Endothelial cell of umbilical vein (primary cell): Measurements from ENCODE around the gene MLC1. TPM values are rescaled to one million over a fixed set of nuclear protein-coding genes. Genes with fewer than 3 reads are reported as not detected.

Experiments
- BruUV-seq: library from RNA; stranded (reverse); fragments of 400-500 nt; replicated peaks from 2 replicates; lab custom pipeline; 2021; lab: Mats Ljungman, UMichigan
- CTCF ChIA-PET: fragments of 300-600, 350-600 bp; sonication (Branson Sonifier 250); formaldehyde crosslinking; loops from one replicate; lab custom pipeline; 2021; ENCODE audit warnings: antibody characterized with exemption, inconsistent platforms; lab: Charles Lee
- POLR2A ChIA-PET: fragments of 300-600, 350-600 bp; sonication (Branson Sonifier 250); formaldehyde crosslinking; loops from one replicate; lab custom pipeline; 2021; ENCODE audit warnings: antibody characterized with exemption, inconsistent platforms; lab: Charles Lee
- DNase-seq: peaks from one replicate; pipeline ENCODE4 v3.0.0-alpha.2; 2011; ENCODE audit warnings: low read depth, low spot score
- FAIRE-seq: peaks from 2 replicates; lab custom pipeline; 2011; peaks lifted over from hg19 to GRCh38; lab: Jason Lieb, UNC
- H2AFZ ChIP-seq: 2 replicates; pipeline ENCODE4 v1.6.0; 2012; ENCODE audit warnings: low read depth, low read length, control low read depth, inconsistent platforms
- H3K27ac ChIP-seq: 2 replicates; pipeline ENCODE4 v1.5.1; 2011; ENCODE audit warnings: low read depth, mild to moderate bottlenecking, control low read depth, low read length, moderate library complexity; ENCODE audit not compliant: insufficient read depth
- H3K27me3 ChIP-seq, 2 experiments: 2 replicates each; pipeline versions ENCODE4 v1.6.0 to v1.6.1; 2011; ENCODE audit warnings: low read length in 2 of 2, mixed read lengths in 1 of 2; ENCODE audit not compliant: control insufficient read depth in 2 of 2, insufficient read depth in 2 of 2
- H3K36me3 ChIP-seq, 2 experiments: 2 replicates in 1 of 2; 3 replicates in 1 of 2; pipeline ENCODE4 v1.5.1; 2011; ENCODE audit warnings: low read length in 2 of 2, mild to moderate bottlenecking in 1 of 2, moderate library complexity in 1 of 2; ENCODE audit not compliant: control insufficient read depth in 2 of 2, insufficient read depth in 2 of 2; ENCODE audit errors: extremely low read depth in 1 of 2
- H3K4me1 ChIP-seq: 3 replicates; pipeline ENCODE4 v1.5.1; 2011; ENCODE audit warnings: mild to moderate bottlenecking, low read length; ENCODE audit not compliant: control insufficient read depth, insufficient read depth; ENCODE audit errors: extremely low read depth
- H3K4me2 ChIP-seq: 2 replicates; pipeline ENCODE4 v1.6.1; 2011; ENCODE audit warnings: low read length, control low read depth, mixed read lengths; ENCODE audit not compliant: insufficient read depth
- H3K4me3 ChIP-seq, 3 experiments: fragments of 200-600 bp in 1 of 3; sonication (generic), shearing (Covaris generic) in 1 of 3; replicated peaks in 1 of 3; 2 replicates each; pipeline ENCODE4 v1.5.1; 2011 to 2016; ENCODE audit warnings: control low read depth in 3 of 3, low read length in 3 of 3, mild to moderate bottlenecking in 2 of 3, inconsistent platforms in 1 of 3, low read depth in 1 of 3, moderate library complexity in 1 of 3; ENCODE audit not compliant: insufficient read depth in 1 of 3
- H3K79me2 ChIP-seq: 2 replicates; pipeline ENCODE4 v1.6.0; 2012; ENCODE audit warnings: low read length, inconsistent platforms; ENCODE audit not compliant: control insufficient read depth, insufficient read depth
- H3K9ac ChIP-seq: replicated peaks from 2 replicates; pipeline ENCODE3; 2011; ENCODE audit warnings: low read length, control low read depth; ENCODE audit not compliant: insufficient read depth; ENCODE audit errors: extremely low read depth
- H3K9me1 ChIP-seq: replicated peaks from 3 replicates; pipeline ENCODE4 v1.6.0; 2011; ENCODE audit warnings: mild to moderate bottlenecking, low read length; ENCODE audit not compliant: control insufficient read depth, insufficient read depth; ENCODE audit errors: extremely low read depth
- H3K9me3 ChIP-seq: replicated peaks from 2 replicates; pipeline ENCODE4 v1.5.1; 2012; ENCODE audit warnings: low read length, inconsistent platforms; ENCODE audit not compliant: control insufficient read depth, insufficient read depth
- H4K20me1 ChIP-seq: replicated peaks from 2 replicates; pipeline ENCODE3; 2011; ENCODE audit warnings: mild to moderate bottlenecking, low read length; ENCODE audit not compliant: control insufficient read depth, insufficient read depth; ENCODE audit errors: extremely low read depth
- CTCF ChIP-seq, 2 donors: IDR thresholded peaks; 1 replicate in 1 of 2; 2 replicates in 1 of 2; pipeline ENCODE4 v1.5.1; 2011; ENCODE audit warnings: low read length in 2 of 2, mild to moderate bottlenecking in 2 of 2, moderate library complexity in 2 of 2, control low read depth in 1 of 2, inconsistent platforms in 1 of 2, low read depth in 1 of 2; ENCODE audit not compliant: insufficient read depth in 1 of 2; ENCODE audit errors: extremely low read depth in 1 of 2
- EZH2 ChIP-seq: IDR thresholded peaks from 2 replicates; pipeline ENCODE4 v1.6.1; 2012; ENCODE audit warnings: borderline replicate concordance, low read depth, mild to moderate bottlenecking, moderate library complexity, low read length, inconsistent platforms; ENCODE audit not compliant: severe bottlenecking
- FOS ChIP-seq: IDR thresholded peaks from 2 replicates; pipeline ENCODE4 v1.6.1; 2011; ENCODE audit warnings: mild to moderate bottlenecking, low read length, moderate library complexity, borderline replicate concordance; ENCODE audit not compliant: insufficient read depth
- GATA2 ChIP-seq: IDR thresholded peaks from 2 replicates; pipeline ENCODE4 v1.7.0; 2011; ENCODE audit warnings: low read depth, mild to moderate bottlenecking, moderate library complexity, mixed read lengths, low read length; ENCODE audit not compliant: insufficient read length, insufficient read depth
- JUN ChIP-seq: IDR thresholded peaks from 2 replicates; pipeline ENCODE4 v1.6.1; 2011; ENCODE audit warnings: borderline replicate concordance, low read depth; ENCODE audit not compliant: insufficient read length, insufficient read depth
- MAX ChIP-seq: IDR thresholded peaks from 2 replicates; pipeline ENCODE4 v1.6.1; 2011; ENCODE audit not compliant: insufficient read depth, insufficient read length
- MYC ChIP-seq: IDR thresholded peaks from one replicate; pipeline ENCODE4 v1.6.1; 2011; ENCODE audit warnings: mild to moderate bottlenecking, low read depth, low read length
- POLR2A ChIP-seq: IDR thresholded peaks from 2 replicates; pipeline ENCODE4 v1.6.1; 2012; ENCODE audit warnings: low read depth, mild to moderate bottlenecking, control low read depth, low read length
- POLR2AphosphoS5 ChIP-seq: IDR thresholded peaks from 2 replicates; pipeline ENCODE4 v1.6.1; 2012; ENCODE audit warnings: low read depth, mild to moderate bottlenecking, control low read depth, low read length, moderate library complexity; ENCODE audit not compliant: insufficient read depth
- dilution Hi-C: fragments of 300-500 bp; cut with MboI; formaldehyde crosslinking; loops from one replicate; pipeline ENCODE4 v1.15.0; 2019; ENCODE audit warnings: low sequenced_read_pairs; ENCODE audit not compliant: extremely low pct_ligation_motif_present
- intact Hi-C: fragments of 100-400 bp; cut with micrococcal nuclease; formaldehyde crosslinking; loops from one replicate; pipeline ENCODE4 v1.10.0; 2022
- polyA plus RNA-seq, 4 experiments: library from polyadenylated mRNA; depleted of rRNA in 3 of 4; stranded (reverse) in 3 of 4; unstranded in 1 of 4; fragments of >200 nt; gene quantifications; 2 replicates each; pipeline versions ENCODE4 v1.2.1 to v1.2.3, GENCODE V29; 2011 to 2012; ENCODE audit warnings: missing spikeins in 1 of 4
- total RNA-seq: library from RNA; stranded (reverse); gene quantifications from 2 replicates; pipeline ENCODE4 v1.2.3, GENCODE V29; 2021

The MLC1 gene
- total and polyA plus RNA-seq, 2 donors (not counting 3 experiments of a cell fraction or from before 2014, with no cell fraction given): not detected

GRCh38 chr22:50084080-50084477 is 1.1 kb downstream of the MLC1 start:
- H3K27me3 ChIP-seq: peaks cover 0 to 6% of the 10 kb centered on the region in 2 experiments
- POLR2A ChIA-PET: no interaction called here

GRCh38 chr22:50083462-50084079 is 1.7 kb downstream of the MLC1 start:
- TF ChIP-seq FOS: no peak
- no peak for TF ChIP-seq POLR2AphosphoS5
- no peak for TF ChIP-seq GATA2
- TF ChIP-seq MAX: no peak
- no peak for TF ChIP-seq CTCF (IDR thresholded peaks at IDR 0.05; ENCODE audit: extremely low read depth in 1 of 2, insufficient read depth in 1 of 2, low read depth in 1 of 2, low read length in 2 of 2)
- no peak for TF ChIP-seq MYC
- no peak for TF ChIP-seq JUN
- TF ChIP-seq EZH2: no peak
- TF ChIP-seq POLR2A: no peak
- H3K9me1 ChIP-seq: no peaks in the 10 kb centered on the region
- dilution Hi-C loops (no loop called here), intact Hi-C loops (no loop called here)
- no peak overlapping the region for H3K4me3 ChIP-seq
- no TSS peak for BruUV-seq
- no peak overlapping the region for H3K9ac ChIP-seq
- peaks cover 0 to 6% of the 10 kb centered on the region in 2 experiments for H3K27me3 ChIP-seq
- H3K4me2 ChIP-seq: no peak overlapping the region
- no peaks in the 10 kb centered on the region for H3K4me1 ChIP-seq
- no peak for FAIRE-seq
- H3K27ac ChIP-seq: no peak overlapping the region
- ChIA-PET CTCF (interaction anchor here (1.6 kb wide), 1 partner anchor 10 kb away, joined by 4 read pairs; no protein-coding TSS in a partner anchor), POLR2A (no interaction called here)
- no peaks in the 10 kb centered on the region for H3K36me3 ChIP-seq
- DNase-seq: no peak
- H2AFZ ChIP-seq: no peak overlapping the region
- H3K9me3 ChIP-seq: no peaks in the 10 kb centered on the region
- H3K79me2 ChIP-seq: no peaks in the 10 kb centered on the region
- no peaks in the 10 kb centered on the region for H4K20me1 ChIP-seq

More at GRCh38 chr22:50084080-50084477, 1.1 kb downstream of the MLC1 start:
- TF ChIP-seq MYC (no peak), EZH2 (no peak), MAX (no peak)
- CTCF ChIA-PET: no interaction called here
- no TSS peak for BruUV-seq
- Histone ChIP-seq H3K9ac (no peak overlapping the region), H3K36me3 (no peaks in the 10 kb centered on the region), H3K79me2 (no peaks in the 10 kb centered on the region), H3K27ac (no peak overlapping the region), H3K9me3 (no peaks in the 10 kb centered on the region), H4K20me1 (no peaks in the 10 kb centered on the region), H3K9me1 (no peaks in the 10 kb centered on the region), H3K4me3 (no peak overlapping the region), H3K4me1 (no peaks in the 10 kb centered on the region), H2AFZ (no peak overlapping the region), H3K4me2 (no peak overlapping the region)
- intact Hi-C loops: no loop called here
- DNase-seq: no peak
- dilution Hi-C loops: no loop called here
- no peak for FAIRE-seq
